Measurements from ENCODE around the gene TAB2.
"Not testable (repeated sequence)": the region's sequence is repeated elsewhere in the genome, so short reads cannot be mapped to it uniquely, and the experiment has no call there.

The TAB2 gene

DNA sequence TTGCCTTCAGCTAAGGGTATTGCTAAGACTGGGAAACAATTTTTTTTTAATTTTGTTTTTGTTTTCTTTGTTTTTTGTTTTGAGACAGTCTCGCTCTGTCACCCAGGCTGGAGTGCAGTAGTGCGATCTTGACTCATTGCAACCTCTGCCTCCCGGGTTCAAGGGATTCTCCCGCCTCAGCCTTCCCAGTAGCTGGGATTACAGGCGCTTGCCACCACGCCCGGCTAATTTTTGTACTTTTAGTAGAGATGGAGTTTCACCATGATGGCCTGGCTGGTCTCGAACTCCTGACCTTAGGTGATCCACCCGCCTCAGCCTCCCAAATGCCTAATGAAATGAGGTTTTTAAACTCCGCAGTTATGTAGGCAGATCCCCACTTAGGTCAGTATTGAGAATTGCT lies 2.5 kb downstream of the TAB2 start:
- not testable (repeated sequence) for H3K4me3 ChIP-seq (ENCODE audit: low read depth in 1 of 5, low read length in 5 of 5); H3K36me3 ChIP-seq (ENCODE audit: control insufficient read depth in 5 of 5, insufficient read depth in 5 of 5, low read length in 5 of 5); H3K9me3 ChIP-seq (ENCODE audit: control insufficient read depth in 5 of 5, low read length in 5 of 5); H3K9ac ChIP-seq (ENCODE audit: low read length in 5 of 5); H3K27me3 ChIP-seq (ENCODE audit: control insufficient read depth in 5 of 5, insufficient read depth in 4 of 5, low read length in 5 of 5)
- H3K27ac ChIP-seq (ENCODE audit: low read depth, low read length) = peak overlapping the region; percentile 84
- peaks cover 0 to 45% (median 32%) of the 10 kb centered on the region in 5 donors for H3K4me1 ChIP-seq (ENCODE audit: control insufficient read depth in 5 of 5, insufficient read depth in 5 of 5, low read length in 5 of 5)

DNA sequence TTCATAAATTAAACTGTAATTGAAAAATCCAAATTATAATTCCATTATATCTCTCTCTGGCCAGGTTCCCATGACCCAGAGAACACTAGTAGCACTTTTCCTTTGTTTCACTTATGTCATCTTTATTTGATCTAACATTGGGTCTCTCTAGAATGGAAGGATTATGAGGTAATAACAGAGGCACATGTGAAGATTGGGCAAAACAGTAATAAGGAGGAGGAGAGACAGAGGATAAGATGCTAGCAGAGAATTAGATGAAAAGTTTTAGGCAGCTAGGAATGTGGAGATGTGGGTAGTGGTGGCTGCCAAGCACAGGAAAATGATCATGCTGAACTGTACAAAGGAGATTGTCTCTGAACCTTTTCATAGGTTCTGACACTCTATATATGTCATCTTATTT lies 3.3 kb downstream of the TAB2 start:
- H3K9ac ChIP-seq (ENCODE audit: low read length in 5 of 5) = no peak overlapping the region
- no peak overlapping the region for H3K4me3 ChIP-seq (ENCODE audit: low read depth in 1 of 5, low read length in 5 of 5)
- peaks cover 0 to 45% (median 32%) of the 10 kb centered on the region in 5 donors for H3K4me1 ChIP-seq (ENCODE audit: control insufficient read depth in 5 of 5, insufficient read depth in 5 of 5, low read length in 5 of 5)
- no peaks in the 10 kb centered on the region for H3K36me3 ChIP-seq (ENCODE audit: control insufficient read depth in 5 of 5, insufficient read depth in 5 of 5, low read length in 5 of 5)
- H3K9me3 ChIP-seq (ENCODE audit: control insufficient read depth in 5 of 5, low read length in 5 of 5) = no peaks in the 10 kb centered on the region
- H3K27ac ChIP-seq (ENCODE audit: low read depth, low read length) = peak overlapping the region; percentile 15
- no peaks in the 10 kb centered on the region for H3K27me3 ChIP-seq (ENCODE audit: control insufficient read depth in 5 of 5, insufficient read depth in 4 of 5, low read length in 5 of 5)

DNA sequence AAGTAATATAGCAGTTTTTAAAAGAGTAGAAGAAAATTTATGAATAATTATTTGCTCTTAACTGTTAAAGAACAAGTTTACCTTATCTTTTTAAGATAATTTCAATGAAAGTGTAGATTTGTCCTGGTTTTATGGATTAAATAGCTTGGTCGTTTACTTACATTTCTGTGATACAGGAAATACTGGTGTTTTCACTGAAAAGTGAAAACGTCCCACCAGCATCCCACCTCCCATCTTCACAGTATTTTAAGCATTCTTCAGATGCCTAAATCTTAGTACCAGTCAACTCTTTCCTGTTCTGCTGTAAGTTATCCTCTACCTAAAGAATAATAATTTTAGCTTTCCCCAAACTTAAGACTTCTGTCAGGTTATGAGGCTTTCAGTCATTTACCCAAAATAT lies 5.8 kb downstream of the TAB2 start:
- Histone ChIP-seq H3K4me3 (ENCODE audit: low read depth in 1 of 5, low read length in 5 of 5) (no peak overlapping the region), H3K27me3 (ENCODE audit: control insufficient read depth in 5 of 5, insufficient read depth in 4 of 5, low read length in 5 of 5) (no peaks in the 10 kb centered on the region)

DNA sequence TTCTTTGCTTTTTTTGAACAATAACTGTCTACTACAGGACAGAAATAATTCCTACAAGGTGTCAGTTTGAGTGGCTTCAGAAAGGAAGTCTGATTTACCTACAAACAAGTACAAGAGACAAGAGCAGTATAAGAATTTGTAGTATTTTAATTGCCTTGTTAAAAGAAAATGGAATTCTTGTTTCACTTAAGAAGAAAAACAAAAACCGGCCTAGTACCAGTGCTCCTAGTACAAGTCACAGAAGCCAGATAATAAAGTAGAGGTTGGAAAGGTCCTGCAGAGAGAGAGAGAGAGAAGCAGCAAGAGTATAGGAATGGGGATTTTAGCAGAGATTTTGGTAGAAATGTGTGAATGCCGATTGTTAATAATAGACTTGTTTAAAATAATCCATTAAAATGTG lies 6.4 kb downstream of the TAB2 start:
- Histone ChIP-seq H3K9me3 (ENCODE audit: control insufficient read depth in 5 of 5, low read length in 5 of 5) (no peaks in the 10 kb centered on the region), H3K4me3 (ENCODE audit: low read depth in 1 of 5, low read length in 5 of 5) (no peak overlapping the region), H3K27ac (ENCODE audit: low read depth, low read length) (no peak overlapping the region), H3K9ac (ENCODE audit: low read length in 5 of 5) (no peak overlapping the region), H3K27me3 (ENCODE audit: control insufficient read depth in 5 of 5, insufficient read depth in 4 of 5, low read length in 5 of 5) (no peaks in the 10 kb centered on the region), H3K36me3 (ENCODE audit: control insufficient read depth in 5 of 5, insufficient read depth in 5 of 5, low read length in 5 of 5) (no peaks in the 10 kb centered on the region), H3K4me1 (ENCODE audit: control insufficient read depth in 5 of 5, insufficient read depth in 5 of 5, low read length in 5 of 5) (peaks cover 0 to 34% (median 21%) of the 10 kb centered on the region in 5 donors)

More for the DNA sequence above, 5.8 kb downstream of the TAB2 start:
- Histone ChIP-seq H3K36me3 (ENCODE audit: control insufficient read depth in 5 of 5, insufficient read depth in 5 of 5, low read length in 5 of 5) (no peaks in the 10 kb centered on the region), H3K27ac (ENCODE audit: low read depth, low read length) (no peak overlapping the region), H3K9me3 (ENCODE audit: control insufficient read depth in 5 of 5, low read length in 5 of 5) (no peaks in the 10 kb centered on the region), H3K9ac (ENCODE audit: low read length in 5 of 5) (no peak overlapping the region), H3K4me1 (ENCODE audit: control insufficient read depth in 5 of 5, insufficient read depth in 5 of 5, low read length in 5 of 5) (peaks cover 0 to 39% (median 26%) of the 10 kb centered on the region in 5 donors)

DNA sequence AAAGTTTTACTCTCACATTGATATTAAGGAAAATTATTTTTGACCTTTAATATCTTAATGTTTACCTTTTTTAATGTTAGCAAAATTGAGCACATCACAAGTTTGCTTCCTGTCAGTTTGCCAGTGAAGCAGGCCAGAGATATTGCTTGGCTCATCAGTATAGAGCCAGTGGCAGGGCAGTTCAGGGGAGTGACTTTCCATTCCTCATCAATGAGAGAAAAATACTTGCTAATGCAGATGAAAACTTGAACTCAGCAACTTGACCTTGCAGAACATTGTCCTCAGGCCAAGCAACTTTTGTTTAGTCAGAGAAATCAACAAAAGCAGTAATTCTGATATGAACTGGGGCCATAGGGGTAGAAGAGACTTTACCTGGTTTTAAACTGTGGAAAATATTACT lies 6.9 kb downstream of the TAB2 start:
- H3K36me3 ChIP-seq (ENCODE audit: control insufficient read depth in 5 of 5, insufficient read depth in 5 of 5, low read length in 5 of 5) = no peaks in the 10 kb centered on the region
- H3K9me3 ChIP-seq (ENCODE audit: control insufficient read depth in 5 of 5, low read length in 5 of 5) = no peaks in the 10 kb centered on the region
- H3K4me3 ChIP-seq (ENCODE audit: low read depth in 1 of 5, low read length in 5 of 5) = no peak overlapping the region
- no peak overlapping the region for H3K27ac ChIP-seq (ENCODE audit: low read depth, low read length)
- H3K9ac ChIP-seq (ENCODE audit: low read length in 5 of 5) = no peak overlapping the region
- peaks cover 0 to 29% (median 18%) of the 10 kb centered on the region in 5 donors for H3K4me1 ChIP-seq (ENCODE audit: control insufficient read depth in 5 of 5, insufficient read depth in 5 of 5, low read length in 5 of 5)
- H3K27me3 ChIP-seq (ENCODE audit: control insufficient read depth in 5 of 5, insufficient read depth in 4 of 5, low read length in 5 of 5) = no peaks in the 10 kb centered on the region

DNA sequence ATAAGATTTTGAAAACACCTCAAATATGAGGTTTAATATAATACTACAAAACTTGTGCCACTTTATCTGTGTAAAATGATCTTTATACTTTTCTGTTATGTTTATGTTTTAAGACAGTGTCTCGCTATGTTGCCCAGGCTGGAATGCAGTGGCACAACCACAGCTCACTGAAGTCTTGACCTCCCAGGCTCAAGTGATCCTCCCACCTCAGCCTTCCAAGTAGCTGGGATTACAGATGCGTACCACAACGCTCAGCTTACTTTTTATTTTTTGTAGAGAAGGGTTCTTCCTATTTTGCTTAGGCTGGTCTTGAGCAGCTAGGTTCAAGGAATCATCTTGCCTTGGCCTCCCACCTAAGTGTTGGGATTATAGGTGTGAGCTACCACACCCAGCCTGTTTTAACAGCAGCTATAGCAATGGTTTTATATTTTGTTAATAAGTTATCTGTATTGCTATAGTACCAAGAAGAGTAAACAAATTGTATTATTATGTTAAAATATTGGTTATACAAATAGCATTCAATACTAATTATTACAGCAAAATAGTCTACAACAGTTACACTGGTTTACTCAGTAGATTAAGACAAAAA lies 8.2 kb downstream of the TAB2 start:
- Histone ChIP-seq H3K4me1 (ENCODE audit: control insufficient read depth in 5 of 5, insufficient read depth in 5 of 5, low read length in 5 of 5) (peaks cover 0 to 17% (median 8%) of the 10 kb centered on the region in 5 donors), H3K4me3 (ENCODE audit: low read depth in 1 of 5, low read length in 5 of 5) (no peak overlapping the region), H3K9me3 (ENCODE audit: control insufficient read depth in 5 of 5, low read length in 5 of 5) (no peaks in the 10 kb centered on the region), H3K27me3 (ENCODE audit: control insufficient read depth in 5 of 5, insufficient read depth in 4 of 5, low read length in 5 of 5) (no peaks in the 10 kb centered on the region), H3K36me3 (ENCODE audit: control insufficient read depth in 5 of 5, insufficient read depth in 5 of 5, low read length in 5 of 5) (no peaks in the 10 kb centered on the region), H3K9ac (ENCODE audit: low read length in 5 of 5) (no peak overlapping the region), H3K27ac (ENCODE audit: low read depth, low read length) (no peak overlapping the region)

DNA sequence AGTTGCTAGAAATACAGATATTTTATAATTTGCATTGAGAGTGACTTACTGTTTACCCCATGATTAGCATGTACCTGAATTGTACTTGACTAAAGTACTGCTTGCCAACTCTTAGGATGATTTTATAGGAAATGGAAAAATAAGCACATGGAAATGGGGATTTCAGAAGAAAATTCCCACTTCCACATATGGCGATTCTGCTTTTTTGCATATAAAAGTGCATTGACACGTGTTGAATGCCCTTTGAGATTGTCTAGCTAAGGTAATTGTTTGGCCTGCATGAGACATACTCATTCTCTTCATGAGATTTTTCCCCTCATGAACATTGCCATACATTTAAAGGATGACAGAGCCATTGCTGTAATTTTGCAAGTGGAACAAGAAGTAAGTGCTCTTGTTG lies 10.1 kb downstream of the TAB2 start:
- H3K9me3 ChIP-seq (ENCODE audit: control insufficient read depth in 5 of 5, low read length in 5 of 5) = no peaks in the 10 kb centered on the region
- no peak overlapping the region for H3K9ac ChIP-seq (ENCODE audit: low read length in 5 of 5)
- H3K4me3 ChIP-seq (ENCODE audit: low read depth in 1 of 5, low read length in 5 of 5) = no peak overlapping the region
- no peaks in the 10 kb centered on the region for H3K27me3 ChIP-seq (ENCODE audit: control insufficient read depth in 5 of 5, insufficient read depth in 4 of 5, low read length in 5 of 5)
- no peaks in the 10 kb centered on the region for H3K36me3 ChIP-seq (ENCODE audit: control insufficient read depth in 5 of 5, insufficient read depth in 5 of 5, low read length in 5 of 5)
- peaks cover 0 to 23% (median 21%) of the 10 kb centered on the region in 5 donors for H3K4me1 ChIP-seq (ENCODE audit: control insufficient read depth in 5 of 5, insufficient read depth in 5 of 5, low read length in 5 of 5)
- no peak overlapping the region for H3K27ac ChIP-seq (ENCODE audit: low read depth, low read length)

DNA sequence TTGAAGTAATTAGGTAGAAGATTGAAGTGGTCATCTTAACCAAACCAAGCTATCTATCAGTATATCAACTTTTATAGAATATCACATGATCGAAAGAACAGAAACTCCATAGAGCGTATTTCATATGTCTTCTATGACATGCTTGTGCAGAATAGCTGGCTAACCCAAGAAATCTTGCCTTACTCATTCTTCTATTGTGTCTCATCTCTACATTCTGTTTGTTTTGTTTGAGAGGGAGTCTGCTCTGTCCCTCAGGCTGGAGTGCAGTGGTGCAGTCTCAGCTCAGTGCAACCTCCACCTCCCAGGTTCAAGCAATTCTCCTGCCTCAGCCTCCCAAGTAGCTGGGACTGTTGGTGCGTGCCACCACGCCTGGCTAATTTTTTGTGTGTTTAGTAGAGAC lies 10.6 kb downstream of the TAB2 start:
- H3K36me3 ChIP-seq (ENCODE audit: control insufficient read depth in 5 of 5, insufficient read depth in 5 of 5, low read length in 5 of 5) = no peaks in the 10 kb centered on the region
- H3K9me3 ChIP-seq (ENCODE audit: control insufficient read depth in 5 of 5, low read length in 5 of 5) = no peaks in the 10 kb centered on the region
- no peak overlapping the region for H3K4me3 ChIP-seq (ENCODE audit: low read depth in 1 of 5, low read length in 5 of 5)
- no peak overlapping the region for H3K27ac ChIP-seq (ENCODE audit: low read depth, low read length)
- H3K27me3 ChIP-seq (ENCODE audit: control insufficient read depth in 5 of 5, insufficient read depth in 4 of 5, low read length in 5 of 5) = no peaks in the 10 kb centered on the region
- no peak overlapping the region for H3K9ac ChIP-seq (ENCODE audit: low read length in 5 of 5)
- H3K4me1 ChIP-seq (ENCODE audit: control insufficient read depth in 5 of 5, insufficient read depth in 5 of 5, low read length in 5 of 5) = peaks cover 0 to 25% (median 23%) of the 10 kb centered on the region in 5 donors

DNA sequence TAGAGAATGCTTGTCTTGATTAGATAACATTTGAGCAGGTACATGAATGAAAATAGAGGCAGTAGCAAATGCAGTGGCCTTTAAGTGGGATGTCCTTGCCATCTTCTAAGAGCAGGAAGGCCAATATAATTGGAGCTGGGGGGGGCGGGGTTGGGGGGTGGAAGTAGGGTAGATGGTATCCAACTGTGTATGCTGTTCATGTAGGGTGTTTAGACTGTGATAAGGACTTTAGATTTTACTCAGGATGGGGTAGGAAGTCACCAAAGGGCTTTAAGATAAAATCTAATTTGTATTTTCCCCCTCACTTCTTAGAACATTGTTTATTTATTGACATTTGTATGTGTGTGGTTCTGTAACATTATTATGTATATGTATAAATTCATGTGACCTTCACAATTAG lies 12.0 kb downstream of the TAB2 start:
- Histone ChIP-seq H3K9me3 (ENCODE audit: control insufficient read depth in 5 of 5, low read length in 5 of 5) (no peaks in the 10 kb centered on the region), H3K4me1 (ENCODE audit: control insufficient read depth in 5 of 5, insufficient read depth in 5 of 5, low read length in 5 of 5) (peaks cover 0 to 37% (median 35%) of the 10 kb centered on the region in 5 donors), H3K27me3 (ENCODE audit: control insufficient read depth in 5 of 5, insufficient read depth in 4 of 5, low read length in 5 of 5) (no peaks in the 10 kb centered on the region), H3K27ac (ENCODE audit: low read depth, low read length) (no peak overlapping the region), H3K36me3 (ENCODE audit: control insufficient read depth in 5 of 5, insufficient read depth in 5 of 5, low read length in 5 of 5) (no peaks in the 10 kb centered on the region), H3K4me3 (ENCODE audit: low read depth in 1 of 5, low read length in 5 of 5) (no peak overlapping the region), H3K9ac (ENCODE audit: low read length in 5 of 5) (no peak overlapping the region)

DNA sequence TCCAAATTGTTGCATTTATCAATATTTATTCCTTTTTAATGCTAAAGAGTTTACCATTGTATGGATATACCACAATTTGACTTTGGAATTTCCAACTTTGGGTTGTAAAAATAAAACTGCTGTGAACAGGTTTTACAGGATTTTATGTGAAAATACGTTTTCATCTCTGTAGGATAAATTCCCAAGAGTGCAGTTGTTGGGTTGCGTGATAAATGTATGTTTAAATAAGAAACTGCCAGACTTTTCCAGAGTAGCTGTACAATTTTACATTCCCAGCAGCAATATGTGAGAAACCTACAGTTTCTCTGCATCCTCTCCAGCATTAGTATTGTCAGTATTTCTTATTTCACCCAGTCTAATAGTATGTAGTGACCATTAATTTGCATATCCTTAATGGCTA lies 12.6 kb downstream of the TAB2 start:
- no peak overlapping the region for H3K27ac ChIP-seq (ENCODE audit: low read depth, low read length)
- H3K36me3 ChIP-seq (ENCODE audit: control insufficient read depth in 5 of 5, insufficient read depth in 5 of 5, low read length in 5 of 5) = no peaks in the 10 kb centered on the region
- H3K9me3 ChIP-seq (ENCODE audit: control insufficient read depth in 5 of 5, low read length in 5 of 5) = no peaks in the 10 kb centered on the region
- H3K9ac ChIP-seq (ENCODE audit: low read length in 5 of 5) = no peak overlapping the region
- no peak overlapping the region for H3K4me3 ChIP-seq (ENCODE audit: low read depth in 1 of 5, low read length in 5 of 5)
- no peaks in the 10 kb centered on the region for H3K27me3 ChIP-seq (ENCODE audit: control insufficient read depth in 5 of 5, insufficient read depth in 4 of 5, low read length in 5 of 5)
- H3K4me1 ChIP-seq (ENCODE audit: control insufficient read depth in 5 of 5, insufficient read depth in 5 of 5, low read length in 5 of 5) = peaks cover 0 to 39% (median 36%) of the 10 kb centered on the region in 5 donors

Measured in subcutaneous abdominal adipose tissue (tissue), 5 donors.